RWPE1 (cell line): ENCODE results near the gene NCSTN.

Experiments used
- CTCF ChIA-PET: fragments of 350-600 bp; sonication (Branson Sonifier 250); formaldehyde crosslinking; extraction: SDS; loops from one replicate; lab custom pipeline; 2021; lab: Yijun Ruan, JAX
- POLR2A ChIA-PET: fragments of 400-600 bp; formaldehyde crosslinking; extraction: SDS; loops from one replicate; lab custom pipeline; 2020; ENCODE audit warnings: antibody characterized with exemption; ENCODE audit not compliant: low non-redundant PET; lab: Yijun Ruan, JAX
- DNase-seq: peaks from one replicate; pipeline ENCODE4 v3.0.0; 2012; ENCODE audit warnings: low spot score
- H3K27ac ChIP-seq: fragments of 450-650 bp; 2 replicates; pipeline ENCODE4 v1.5.1; 2017
- CTCF ChIP-seq: fragments of 450-650 bp; conservative IDR thresholded peaks from 2 replicates; pipeline ENCODE4 v1.5.1; 2017; ENCODE audit warnings: low read depth, mild to moderate bottlenecking

The NCSTN gene

GRCh38 chr1:160309185-160309557 lies 34.0 kb upstream of the NCSTN start:
- DNase-seq, result no peak
- POLR2A ChIA-PET, result no interaction called here
- no peak overlapping the region for H3K27ac ChIP-seq
- TF ChIP-seq CTCF, result no peak
- CTCF ChIA-PET, result interaction anchor here (0.6 kb wide), 2 partner anchors 17 to 64 kb away, joined by 3 to 9 read pairs; no protein-coding TSS in a partner anchor

GRCh38 chr1:160309571-160309970 lies 33.6 kb upstream of the NCSTN start:
- H3K27ac ChIP-seq, result no peak overlapping the region
- CTCF ChIA-PET, result no interaction called here
- no peak for TF ChIP-seq CTCF
- POLR2A ChIA-PET, result no interaction called here
- no peak for DNase-seq

- no peak overlapping the region for H3K27ac ChIP-seq
- CTCF ChIA-PET, result no interaction called here
- TF ChIP-seq CTCF, result no peak
- POLR2A ChIA-PET, result no interaction called here
- no peak for DNase-seq
Observed at GRCh38 chr1:160315359-160315758, 27.8 kb upstream of the NCSTN start.

- ChIA-PET POLR2A (interaction anchor here (0.7 kb wide), 1 partner anchor 747 kb away, joined by 3 read pairs; no protein-coding TSS in a partner anchor), CTCF (no interaction called here)
- no peak for DNase-seq
- TF ChIP-seq CTCF, result no peak
- H3K27ac ChIP-seq, result no peak overlapping the region
Observed at GRCh38 chr1:160322831-160323230, 20.4 kb upstream of the NCSTN start.

- ChIA-PET CTCF (no interaction called here), POLR2A (no interaction called here)
- no peak for TF ChIP-seq CTCF
- no peak overlapping the region for H3K27ac ChIP-seq
- DNase-seq, result no peak
Observed at GRCh38 chr1:160325252-160325651, 17.9 kb upstream of the NCSTN start.

- TF ChIP-seq CTCF, result no peak
Observed at GRCh38 chr1:160326418-160326817, 16.8 kb upstream of the NCSTN start.

More at GRCh38 chr1:160326418-160326817, 16.8 kb upstream of the NCSTN start:
- CTCF ChIA-PET, result interaction anchor here (0.8 kb wide), 1 partner anchor 194 kb away, joined by 5 read pairs; no protein-coding TSS in a partner anchor
- no peak for DNase-seq
- POLR2A ChIA-PET, result no interaction called here
- no peak overlapping the region for H3K27ac ChIP-seq
